ENCODE measurements around the gene LYZ.

LYZ gene

DNA sequence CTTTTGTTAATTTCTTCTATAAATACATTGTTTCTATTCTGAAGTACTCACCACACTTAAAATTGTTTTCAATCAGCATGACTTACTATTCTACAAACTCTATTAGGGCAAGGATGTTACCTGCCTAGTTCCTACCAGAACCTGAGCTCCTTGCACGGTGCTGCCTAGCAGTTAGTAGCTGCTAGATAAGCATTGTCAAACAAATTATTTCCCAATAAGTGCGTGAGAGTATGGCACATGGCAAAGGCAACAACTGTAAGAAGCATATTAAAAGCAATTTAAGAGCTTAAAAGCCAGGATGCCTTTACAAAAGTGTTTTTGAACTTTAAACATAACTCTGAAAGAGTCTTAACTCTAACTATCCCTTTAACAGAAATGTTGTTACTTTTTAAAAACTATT lies 8.2 kb upstream of the LYZ start:
- DNase-seq: no peak

DNA sequence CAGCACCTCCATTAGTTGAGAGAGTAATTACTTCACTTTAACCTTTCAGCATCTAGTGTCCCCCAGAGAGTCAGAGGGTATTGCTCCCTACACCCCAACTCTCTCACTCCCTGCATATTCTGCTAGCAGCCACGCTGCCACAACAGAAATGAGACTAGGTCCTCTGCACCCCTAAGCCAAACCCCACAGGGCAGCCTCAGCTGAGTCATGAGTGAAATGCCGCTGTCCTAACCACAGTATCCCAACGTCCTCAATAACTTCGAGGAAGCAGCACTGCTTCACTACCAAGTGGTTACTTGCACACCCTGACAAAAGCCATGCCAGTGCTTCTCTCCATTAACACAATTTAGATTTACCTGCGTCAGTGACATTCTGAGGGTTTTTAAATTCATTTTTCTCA lies 6.9 kb upstream of the LYZ start:
- no peak for DNase-seq

- no peak for DNase-seq
Measured at GRCh38 chr12:69342421-69342820, 5.8 kb upstream of the LYZ start.

- DNase-seq: no peak
Measured at GRCh38 chr12:69343357-69343756, 4.8 kb upstream of the LYZ start.

DNA sequence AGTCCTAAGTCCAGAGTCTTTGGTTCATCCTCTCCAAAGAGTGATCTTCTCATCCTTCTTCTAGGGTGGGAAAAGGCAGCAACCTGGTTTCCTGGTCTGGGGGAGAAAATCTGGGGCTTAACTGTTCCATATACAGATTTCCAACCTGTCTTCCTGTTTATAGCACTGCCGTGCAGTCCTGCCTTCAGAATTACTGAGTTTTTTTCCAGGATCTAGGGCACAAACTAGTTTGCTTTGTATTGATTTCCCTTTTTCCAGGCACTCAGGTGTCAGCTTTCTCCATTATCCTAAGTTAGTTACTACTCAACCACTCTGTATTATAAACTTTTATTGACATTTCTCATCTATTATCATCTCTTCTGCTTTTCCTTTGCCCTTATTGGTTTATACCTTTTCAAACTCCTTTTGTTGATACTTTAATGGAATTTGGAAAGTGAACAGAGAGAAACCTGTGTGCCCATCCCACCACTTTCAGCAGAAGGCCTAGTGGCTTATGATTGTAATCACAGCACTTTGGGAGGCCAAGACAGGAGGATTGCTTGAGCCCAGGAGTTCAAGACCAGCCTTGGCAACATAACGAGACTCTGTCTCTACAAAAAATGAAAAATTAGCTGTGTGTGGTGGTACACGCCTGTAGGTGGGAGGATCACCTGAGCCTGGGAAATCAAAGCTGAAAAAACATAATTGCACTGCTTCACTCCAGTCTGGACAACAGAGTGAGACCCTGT lies 4.1 kb upstream of the LYZ start:
- DNase-seq: no peak

- no peak for DNase-seq
Measured at GRCh38 chr12:69345077-69345476, 3.1 kb upstream of the LYZ start.

GRCh38 chr12:69345742-69346141 lies 2.4 kb upstream of the LYZ start:
- DNase-seq: no peak

DNA sequence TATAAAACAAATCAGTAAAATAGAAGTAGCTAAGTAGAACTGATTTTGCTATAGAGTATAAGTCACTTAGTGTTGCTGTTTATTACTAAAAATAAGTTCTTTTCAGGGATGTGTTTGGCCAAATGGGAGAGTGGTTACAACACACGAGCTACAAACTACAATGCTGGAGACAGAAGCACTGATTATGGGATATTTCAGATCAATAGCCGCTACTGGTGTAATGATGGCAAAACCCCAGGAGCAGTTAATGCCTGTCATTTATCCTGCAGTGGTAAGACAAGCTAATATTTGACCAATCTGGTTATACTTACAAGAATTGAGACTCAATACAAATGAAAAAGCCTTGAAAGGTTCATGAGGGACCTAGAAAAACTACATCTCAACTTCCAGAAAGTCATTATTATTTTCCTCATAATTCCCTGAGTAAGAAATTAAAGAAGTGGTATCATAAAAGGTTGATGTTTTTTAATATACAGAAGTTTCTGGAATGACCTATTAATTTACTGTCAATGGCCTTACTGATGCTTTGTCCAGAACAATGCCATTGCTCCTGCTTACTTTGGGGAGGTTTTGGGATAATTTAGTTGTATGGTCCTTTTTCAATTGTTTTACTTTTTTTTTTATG lies 1.9 kb downstream of the LYZ start:
- DNase-seq: no peak

- DNase-seq: no peak
Measured at GRCh38 chr12:69350777-69351176, 2.6 kb downstream of the LYZ start.

- DNase-seq: no peak
Measured at GRCh38 chr12:69351462-69352236, 3.5 kb downstream of the LYZ start.

- no peak for DNase-seq
Measured at GRCh38 chr12:69352904-69353303, 4.7 kb downstream of the LYZ start.

GRCh38 chr12:69354172-69354555 lies 6.0 kb downstream of the LYZ start:
- DNase-seq: no peak

- no peak for DNase-seq
Measured at GRCh38 chr12:69354556-69355187, 6.5 kb downstream of the LYZ start.

DNA sequence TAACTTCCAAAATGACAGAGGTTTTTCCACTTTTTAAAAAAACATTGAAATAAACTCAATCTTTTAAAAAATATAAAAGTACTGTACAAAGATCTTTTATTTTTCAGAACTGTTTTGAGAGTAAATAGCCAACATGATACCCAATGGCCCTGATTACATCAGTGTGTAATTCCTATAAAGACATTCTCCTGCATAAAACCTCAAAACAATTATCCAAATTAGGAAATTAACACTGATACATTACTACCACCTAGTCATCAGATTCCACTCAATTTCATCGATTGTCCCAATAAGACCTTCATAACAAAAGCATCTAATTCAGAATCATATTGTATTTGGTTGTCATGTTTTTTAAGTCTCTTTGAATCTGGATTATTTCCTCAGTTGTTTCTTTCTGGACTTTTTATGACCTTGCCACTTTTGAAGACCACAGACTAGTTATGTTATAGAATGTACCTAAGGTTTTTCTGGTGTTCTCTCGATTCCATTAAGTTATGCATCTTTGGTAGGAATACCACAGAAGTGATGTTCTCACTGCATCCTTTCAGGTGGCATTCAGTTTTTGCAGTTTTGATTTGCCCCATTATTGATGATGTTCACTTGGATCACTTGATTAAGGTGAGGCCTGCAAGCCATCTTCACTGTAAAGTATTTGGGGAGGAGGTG lies 7.3 kb downstream of the LYZ start:
- no peak for DNase-seq

DNA sequence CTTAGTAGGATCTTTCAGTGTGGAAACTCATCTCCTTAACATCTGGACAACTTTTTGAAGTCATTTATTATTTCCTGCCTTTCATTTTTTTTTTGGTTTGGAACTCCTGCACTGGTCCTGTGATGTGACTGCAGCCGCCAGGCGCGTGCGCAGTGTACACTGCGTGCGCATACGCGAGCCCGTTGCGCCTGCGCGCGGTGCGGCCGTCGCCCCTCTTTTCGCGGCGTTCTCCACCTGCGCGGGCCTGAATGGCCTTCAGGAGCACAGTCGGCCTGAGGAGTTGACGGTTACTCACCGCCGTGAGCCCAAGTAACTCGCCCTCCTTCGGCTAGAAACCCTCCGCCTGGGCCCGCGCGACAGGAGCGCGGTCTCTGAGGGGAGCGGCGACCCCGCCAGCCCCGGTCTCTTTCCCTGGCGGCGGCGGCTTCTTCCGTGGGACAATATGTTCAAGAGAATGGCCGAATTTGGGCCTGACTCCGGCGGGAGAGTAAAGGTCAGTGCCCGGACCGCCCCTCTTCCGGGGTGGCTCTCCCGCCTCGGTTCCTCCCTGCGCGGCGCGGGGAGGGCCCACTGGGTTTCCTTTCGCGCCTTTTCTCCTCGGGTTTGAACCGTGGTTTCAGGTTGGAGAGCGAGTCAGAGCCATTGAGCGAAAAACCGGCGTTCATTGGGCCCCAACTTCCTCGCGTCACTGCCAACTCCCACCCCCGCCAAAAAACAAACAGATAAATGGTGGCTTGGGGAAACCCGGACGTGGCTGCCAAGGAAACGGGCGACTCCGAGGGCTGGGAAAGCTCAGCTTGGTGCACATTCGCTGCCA lies 11.6 kb downstream of the LYZ start, which contains the start of gene YEATS4:
Gene YEATS4 (plus strand): TSS at position 213 of the 817 bp plus-strand sequence. CDS start 230 bp downstream, at position 443.
- DNase-seq: peak; percentile 88 to 89

DNA sequence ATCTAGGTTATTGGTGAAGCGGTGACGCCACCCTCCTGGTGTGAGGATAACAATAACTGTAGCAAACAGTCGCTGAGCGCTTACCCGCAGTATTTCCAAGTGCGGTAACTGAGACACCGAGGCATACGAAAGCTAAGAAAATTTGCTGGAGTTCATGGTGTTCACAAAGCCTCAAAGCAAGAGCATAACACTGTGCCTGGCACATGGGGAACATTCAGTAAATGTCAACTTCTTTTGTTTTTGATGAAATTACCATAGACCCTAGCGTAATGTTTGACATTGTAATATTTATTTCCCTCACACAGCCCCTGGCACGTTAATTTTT lies 12.1 kb downstream of the LYZ start:
- no peak for DNase-seq

DNA sequence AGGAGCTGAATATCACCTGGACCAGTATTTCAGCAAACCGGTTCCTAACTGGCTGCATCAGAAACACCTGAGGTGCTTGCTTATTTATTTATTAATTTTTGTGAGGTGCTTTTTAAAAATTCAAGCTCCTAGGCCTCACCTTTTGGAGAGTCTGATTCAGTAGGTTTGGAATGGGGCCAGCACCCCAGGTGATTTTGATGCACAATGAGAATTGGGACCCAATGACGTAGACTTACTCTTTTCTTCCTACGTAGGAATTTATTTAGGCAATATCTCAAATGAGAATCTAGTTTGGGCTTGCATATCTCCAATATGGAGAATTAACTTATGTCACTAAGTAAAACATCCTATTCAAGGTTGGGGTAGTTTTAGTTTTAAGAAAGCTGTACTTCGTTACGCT lies 18.6 kb downstream of the LYZ start:
- DNase-seq: no peak

- no peak for DNase-seq
Measured at GRCh38 chr12:69368171-69368570, 20.0 kb downstream of the LYZ start.

- no peak for DNase-seq
Measured at GRCh38 chr12:69383074-69383473, 34.9 kb downstream of the LYZ start.

GRCh38 chr12:69385038-69385437 lies 36.9 kb downstream of the LYZ start:
- DNase-seq: no peak

DNA sequence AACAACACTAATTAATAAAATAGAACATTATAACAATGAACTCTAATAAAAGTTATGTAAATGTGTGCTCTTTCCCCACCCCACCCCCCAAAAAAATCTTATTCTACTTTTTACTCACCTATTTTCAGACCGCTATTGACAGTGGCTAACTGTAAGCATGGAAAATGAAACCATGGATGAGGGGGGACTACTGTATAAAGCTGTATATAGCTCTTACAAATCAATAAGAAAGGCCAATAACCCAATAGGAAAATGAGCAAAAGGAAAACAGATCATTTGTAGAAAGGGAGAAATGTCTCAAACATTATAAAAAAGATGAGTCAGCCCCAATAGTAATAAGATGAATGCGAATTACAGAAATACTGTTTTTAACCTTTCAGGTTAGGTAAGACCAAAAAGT lies 38.7 kb downstream of the LYZ start:
- no peak for DNase-seq

- no peak for DNase-seq
Measured at GRCh38 chr12:69388371-69388770, 40.2 kb downstream of the LYZ start.
